Thyroid gland (tissue), 4 donors: ENCODE measurements around the gene DLX2. TPM values are rescaled to one million over a fixed set of nuclear protein-coding genes. Genes with fewer than 3 reads are reported as not detected.

Experiments
- DNase-seq, 2 donors: peaks; one replicate each; pipeline ENCODE4 v3.0.0-alpha.2; 2019
- H3K27ac ChIP-seq, 3 donors: fragments of 200-600 bp; sonication (generic); 1 replicate in 2 of 3; 2 replicates in 1 of 3; pipeline ENCODE4 v1.5.1; 2016 to 2019; ENCODE audit warnings: mild to moderate bottlenecking in 1 of 3, moderate library complexity in 1 of 3
- H3K27me3 ChIP-seq: fragments of 200-600 bp; sonication (generic); one replicate; pipeline ENCODE4 v1.5.1; 2019
- H3K36me3 ChIP-seq, 2 donors: fragments of 200-600 bp; sonication (generic); one replicate each; pipeline ENCODE4 v1.5.1; 2016 to 2019
- H3K4me1 ChIP-seq, 2 donors: fragments of 200-600 bp; sonication (generic); one replicate each; pipeline ENCODE4 v1.5.1; 2017 to 2019
- H3K4me3 ChIP-seq, 3 donors: fragments of 200-600 bp; sonication (generic); replicated peaks in 1 of 3; 1 replicate in 2 of 3; 2 replicates in 1 of 3; pipeline ENCODE4 v1.5.1; 2016; ENCODE audit warnings: mild to moderate bottlenecking in 1 of 3
- H3K9me3 ChIP-seq: fragments of 200-600 bp; sonication (generic); one replicate; pipeline ENCODE4 v1.5.1; 2017
- CTCF ChIP-seq, 6 experiments: fragments of 200-600 bp in 3 of 6; fragments of 450-650 bp in 3 of 6; sonication (generic) in 3 of 6; IDR thresholded peaks; one replicate each; pipeline ENCODE4 v1.5.1; 2016 to 2019; ENCODE audit warnings: antibody characterized with exemption in 6 of 6, mild to moderate bottlenecking in 2 of 6, inconsistent platforms in 1 of 6, moderate library complexity in 1 of 6
- POLR2A ChIP-seq, 2 donors: fragments of 450-650 bp; IDR thresholded peaks; one replicate each; pipeline ENCODE4 v1.6.1; 2017; ENCODE audit warnings: antibody characterized with exemption in 2 of 2, mild to moderate bottlenecking in 2 of 2, moderate library complexity in 1 of 2
- whole genome bisulfite sequencing, 2 donors: methylation state at CpG; one replicate each; pipeline ENCODE4 v1.1.5; 2017; 5-methylcytosine and 5-hydroxymethylcytosine counted together
- intact Hi-C: fragments of 100-400 bp; cut with DNase I; formaldehyde crosslinking; loops from one replicate; pipeline ENCODE4 v1.15.1; 2023
- total RNA-seq, 4 donors: library from RNA; depleted of rRNA; stranded (reverse); fragments of >200 nt; gene quantifications; one replicate each; pipeline ENCODE4 v1.2.3, GENCODE V29; 2016

DLX2 gene
- total RNA-seq, 4 donors from 2014 or later, result 0.25 to 0.78 (median 0.40) TPM; not detected in 1

GRCh38 chr2:172083628-172084394 lies 18.9 kb downstream of the DLX2 start:
- Histone ChIP-seq H3K4me1 (peaks cover 20 to 41% of the 10 kb centered on the region in 2 donors), H3K27me3 (peaks cover 64% of the 10 kb centered on the region), H3K36me3 (no peaks in the 10 kb centered on the region), H3K9me3 (no peaks in the 10 kb centered on the region), H3K27ac (no peak overlapping the region), H3K4me3 (peak overlapping the region in 1 of 3 donors; percentile 29)
- DNase-seq, result no peak
- no peak for TF ChIP-seq POLR2A (IDR thresholded peaks at IDR 0.05)
- no peak for TF ChIP-seq CTCF (IDR thresholded peaks at IDR 0.05)
- intact Hi-C loops, result no loop called here
- 18 to 27% methylated on average over 23 of the region's 23 CpGs for WGBS, 2 donors

GRCh38 chr2:172082944-172083627 lies 19.6 kb downstream of the DLX2 start:
- no peaks in the 10 kb centered on the region for H3K9me3 ChIP-seq
- no peak overlapping the region for H3K4me3 ChIP-seq
- 14 to 16% methylated on average over 34 to 42 of the region's 42 CpGs for WGBS, 2 donors
- TF ChIP-seq POLR2A (IDR thresholded peaks at IDR 0.05) (no peak), CTCF (IDR thresholded peaks at IDR 0.05) (no peak)
- no peaks in the 10 kb centered on the region for H3K36me3 ChIP-seq
- no peak for DNase-seq
- H3K27ac ChIP-seq, result no peak overlapping the region
- H3K4me1 ChIP-seq, result peaks cover 20 to 41% of the 10 kb centered on the region in 2 donors
- H3K27me3 ChIP-seq, result peaks cover 60% of the 10 kb centered on the region
- intact Hi-C loops, result no loop called here

- TF ChIP-seq POLR2A (IDR thresholded peaks at IDR 0.05) (no peak), CTCF (IDR thresholded peaks at IDR 0.05) (no peak)
- Histone ChIP-seq H3K27me3 (peaks cover 53% of the 10 kb centered on the region), H3K4me1 (peaks cover 20 to 41% of the 10 kb centered on the region in 2 donors), H3K4me3 (no peak overlapping the region), H3K27ac (no peak overlapping the region), H3K36me3 (no peaks in the 10 kb centered on the region), H3K9me3 (no peaks in the 10 kb centered on the region)
- DNase-seq, result no peak
- intact Hi-C loops, result no loop called here
- WGBS, 2 donors, result 18 to 34% methylated on average over 13 of the region's 14 CpGs
Observed at GRCh38 chr2:172082105-172082943, 20.4 kb downstream of the DLX2 start.

GRCh38 chr2:172081221-172082022 lies 21.3 kb downstream of the DLX2 start:
- WGBS, 2 donors, result 21 to 27% methylated on average over 32 of the region's 36 CpGs
- TF ChIP-seq POLR2A (IDR thresholded peaks at IDR 0.05) (no peak), CTCF (IDR thresholded peaks at IDR 0.05) (no peak)
- H3K27ac ChIP-seq, result no peak overlapping the region
- no peaks in the 10 kb centered on the region for H3K9me3 ChIP-seq
- no peak overlapping the region for H3K4me3 ChIP-seq
- intact Hi-C loops, result no loop called here
- no peaks in the 10 kb centered on the region for H3K36me3 ChIP-seq
- no peak for DNase-seq
- peaks cover 18 to 35% of the 10 kb centered on the region in 2 donors for H3K4me1 ChIP-seq
- peaks cover 44% of the 10 kb centered on the region for H3K27me3 ChIP-seq
